Panc1 (cell line): ENCODE results near the gene SLC12A4.

Source experiments
- CTCF ChIP-seq: fragments of 450-650 bp; IDR thresholded peaks from 2 replicates; pipeline ENCODE4 v1.5.1; 2017; ENCODE audit warnings: mild to moderate bottlenecking
- TCF7L2 ChIP-seq: IDR thresholded peaks from 2 replicates; pipeline ENCODE4 v1.6.1; 2011; ENCODE audit warnings: mild to moderate bottlenecking, low read depth, low read length, inconsistent platforms

GRCh38 chr16:67902831-67903230, 65.6 kb downstream of the SLC12A4 start:
- TF ChIP-seq CTCF (no peak), TCF7L2 (no peak)
